SH-SY5Y (cell line): ENCODE results near the gene SCPEP1.

ENCODE experiments used
- GATA2 ChIP-seq: IDR thresholded peaks from 2 replicates; pipeline ENCODE4 v1.6.1; 2011; ENCODE audit warnings: mild to moderate bottlenecking, low read depth, low read length
- GATA3 ChIP-seq: IDR thresholded peaks from 2 replicates; pipeline ENCODE4 v1.6.1; 2011; ENCODE audit warnings: low read depth, mild to moderate bottlenecking, low read length, moderate library complexity

SCPEP1 gene, protein sequence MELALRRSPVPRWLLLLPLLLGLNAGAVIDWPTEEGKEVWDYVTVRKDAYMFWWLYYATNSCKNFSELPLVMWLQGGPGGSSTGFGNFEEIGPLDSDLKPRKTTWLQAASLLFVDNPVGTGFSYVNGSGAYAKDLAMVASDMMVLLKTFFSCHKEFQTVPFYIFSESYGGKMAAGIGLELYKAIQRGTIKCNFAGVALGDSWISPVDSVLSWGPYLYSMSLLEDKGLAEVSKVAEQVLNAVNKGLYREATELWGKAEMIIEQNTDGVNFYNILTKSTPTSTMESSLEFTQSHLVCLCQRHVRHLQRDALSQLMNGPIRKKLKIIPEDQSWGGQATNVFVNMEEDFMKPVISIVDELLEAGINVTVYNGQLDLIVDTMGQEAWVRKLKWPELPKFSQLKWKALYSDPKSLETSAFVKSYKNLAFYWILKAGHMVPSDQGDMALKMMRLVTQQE

GRCh38 chr17:56977673-56978395 is at the start of gene SCPEP1:
SCPEP1 (plus strand) TSS chr17:56978131; CDS start chr17:56978160, 29 bp downstream.
- no peak for TF ChIP-seq GATA2
- no peak for TF ChIP-seq GATA3

DNA sequence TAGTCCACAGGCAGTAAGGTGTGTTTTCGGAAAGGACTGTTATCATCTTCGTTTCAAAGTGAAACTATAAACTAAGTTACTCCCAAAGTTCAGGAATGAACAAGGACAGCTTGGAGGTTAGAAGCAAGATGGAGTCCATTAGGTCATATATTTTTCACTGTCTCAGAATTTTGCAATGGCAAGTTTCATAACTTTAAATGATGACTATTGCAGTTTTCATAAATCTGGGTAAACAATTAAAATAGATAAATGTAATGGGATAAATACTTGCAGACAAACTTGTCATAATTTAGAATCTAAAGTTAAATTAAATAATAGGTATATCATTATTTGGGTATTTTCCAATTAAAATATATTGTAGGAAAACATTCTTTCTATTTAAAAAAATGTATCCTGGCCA is 49.3 kb upstream of the SCPEP1 start:
- no peak for TF ChIP-seq GATA2
- no peak for TF ChIP-seq GATA3

DNA sequence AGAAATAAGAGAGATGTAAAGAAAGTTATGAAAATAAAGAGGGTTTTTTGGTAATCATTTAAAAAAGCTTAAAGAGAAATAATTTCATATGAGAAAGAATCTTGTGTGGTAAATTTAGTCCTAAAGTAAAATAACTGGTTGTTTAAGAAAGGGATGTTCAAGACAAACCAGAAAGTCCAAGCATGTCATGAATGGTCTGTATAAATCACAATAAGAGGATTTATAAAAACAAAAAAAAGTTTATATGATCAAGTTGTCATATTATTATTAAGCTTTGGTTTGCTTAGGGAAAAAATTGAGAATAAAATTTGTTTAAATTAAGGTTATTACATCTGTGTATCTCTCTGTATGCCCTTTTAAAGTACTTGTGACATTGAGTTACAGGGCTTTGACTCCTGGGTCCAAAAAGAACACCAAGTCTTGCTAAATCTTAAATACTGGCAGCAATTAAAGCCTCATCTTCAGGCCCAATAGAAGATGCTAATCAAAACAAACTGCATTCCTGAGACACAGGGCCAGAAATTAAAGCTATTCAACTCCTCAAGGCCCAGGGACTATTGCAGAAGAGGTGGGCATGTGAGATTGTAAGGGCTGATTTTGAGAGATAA is 48.5 kb upstream of the SCPEP1 start:
- TF ChIP-seq GATA3: no peak
- TF ChIP-seq GATA2: no peak

DNA sequence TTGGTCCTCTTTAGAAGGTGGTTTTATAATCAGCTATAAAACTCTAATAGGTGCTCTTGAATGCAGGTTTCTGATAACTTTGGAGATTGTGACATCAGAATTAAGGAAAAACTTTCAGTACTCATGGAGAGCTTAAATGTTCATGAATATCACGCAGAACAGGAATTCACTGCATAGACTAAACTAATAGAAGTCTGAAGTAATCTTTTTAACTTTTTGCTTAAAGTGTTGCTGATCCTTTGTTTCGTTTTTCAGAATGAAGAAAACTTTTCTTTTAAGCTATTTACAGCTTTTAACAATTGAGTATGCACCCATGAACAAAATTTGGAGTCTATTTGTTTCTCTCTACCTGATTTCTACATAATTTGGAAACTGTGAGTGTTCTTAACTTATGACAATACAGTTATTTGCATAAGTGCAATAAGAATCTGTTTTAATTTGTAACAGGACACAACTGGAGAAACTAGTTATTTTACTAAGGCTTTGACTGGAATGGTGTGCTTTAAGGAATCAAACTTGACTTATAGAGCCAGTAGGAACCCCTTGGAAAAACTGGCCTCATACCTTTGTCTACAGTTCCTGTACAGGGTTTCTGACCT is 47.1 kb upstream of the SCPEP1 start:
- no peak for TF ChIP-seq GATA3
- no peak for TF ChIP-seq GATA2

GRCh38 chr17:56933151-56933745 is 44.7 kb upstream of the SCPEP1 start:
- TF ChIP-seq GATA3: no peak
- TF ChIP-seq GATA2: no peak

- TF ChIP-seq GATA3 (no peak), GATA2 (no peak)
These were observed 44.1 kb upstream of the SCPEP1 start for GRCh38 chr17:56933868-56934267.

GRCh38 chr17:56934280-56934679 is 43.7 kb upstream of the SCPEP1 start:
- TF ChIP-seq GATA3 (no peak), GATA2 (no peak)

GRCh38 chr17:56935461-56935860 is 42.5 kb upstream of the SCPEP1 start:
- TF ChIP-seq GATA2: no peak
- no peak for TF ChIP-seq GATA3

GRCh38 chr17:56936697-56937322 is 41.1 kb upstream of the SCPEP1 start:
- TF ChIP-seq GATA3 (no peak), GATA2 (no peak)

DNA sequence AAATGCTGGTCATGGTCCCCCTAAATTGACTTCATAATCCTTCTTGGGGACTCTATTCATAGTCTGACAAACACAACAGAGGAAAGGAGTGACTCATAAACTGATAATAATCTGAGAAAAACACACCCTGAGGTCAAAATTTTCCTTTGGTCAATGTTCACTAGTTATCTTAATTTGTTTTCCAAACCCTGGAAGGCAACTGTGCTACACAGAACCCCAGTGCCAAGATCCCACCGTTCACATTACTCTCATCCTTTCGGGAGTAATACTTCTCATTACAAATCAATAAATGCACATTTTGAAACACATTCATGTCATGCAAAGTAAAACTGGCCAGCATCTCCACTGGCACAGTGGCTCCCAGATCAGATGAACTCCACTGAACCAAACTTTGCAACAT is 40.2 kb upstream of the SCPEP1 start:
- TF ChIP-seq GATA2 (no peak), GATA3 (no peak)

GRCh38 chr17:56939869-56940484 is 38.0 kb upstream of the SCPEP1 start:
- TF ChIP-seq GATA2 (no peak), GATA3 (no peak)

DNA sequence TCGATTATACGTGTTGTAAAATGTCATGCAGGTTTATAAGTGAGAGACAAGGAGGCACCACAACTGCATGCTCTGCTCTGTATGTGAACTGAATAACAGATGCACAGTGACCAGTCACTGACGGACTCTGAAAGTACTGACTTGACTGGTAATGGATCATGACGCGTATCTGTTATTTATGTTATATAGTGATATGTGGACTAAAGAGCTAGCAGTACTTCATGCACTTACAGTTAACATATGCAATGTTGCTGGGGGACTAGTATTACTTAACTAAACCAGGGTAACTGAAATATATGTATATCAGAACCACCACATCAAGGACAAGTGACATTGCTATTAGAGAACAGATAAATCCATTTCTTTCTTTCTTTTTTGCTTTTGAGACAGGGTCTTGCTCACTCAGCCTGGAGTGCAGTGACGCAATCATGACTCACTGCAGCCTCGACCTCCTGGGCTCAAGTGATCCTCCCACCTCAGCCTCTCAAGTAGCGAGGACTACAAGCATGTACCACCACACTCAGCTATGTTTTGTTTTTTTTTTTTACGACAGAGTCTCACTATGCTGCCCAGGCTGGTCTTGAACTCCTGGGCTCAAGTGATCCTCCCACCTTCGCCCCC is 34.3 kb upstream of the SCPEP1 start:
- TF ChIP-seq GATA2 (no peak), GATA3 (no peak)
